ENCODE measurements around the gene WSCD2. TPM values are rescaled to one million over a fixed set of nuclear protein-coding genes. Genes with fewer than 3 reads are reported as not detected.

Gene WSCD2
- total RNA-seq, 1 donor from 2014 or later, result 0.86 TPM

DNA sequence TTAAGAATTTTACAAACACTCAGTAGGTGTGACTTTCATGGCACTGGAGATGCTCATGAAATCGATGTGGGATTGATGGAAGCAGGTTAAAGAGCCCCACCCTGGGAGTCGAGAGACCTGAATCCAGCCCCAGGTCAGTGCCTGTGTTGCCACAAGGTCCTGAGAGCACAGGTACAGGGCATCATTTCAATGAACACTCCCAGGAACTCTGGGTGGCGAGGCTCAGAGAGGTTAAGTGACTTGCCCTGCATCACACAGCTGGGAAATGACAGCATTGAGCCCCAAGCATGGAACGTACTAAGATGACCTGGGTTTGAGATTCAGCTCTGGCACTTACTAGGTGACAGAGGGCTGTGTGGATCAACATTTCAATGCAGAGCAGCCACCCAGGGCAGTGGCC lies 111.8 kb downstream of the WSCD2 start:
- no peak overlapping the region for H3K4me3 Mint-ChIP-seq (ENCODE audit: unreplicated experiment)
- no peaks in the 10 kb centered on the region for H3K9me3 Mint-ChIP-seq (ENCODE audit: unreplicated experiment)
- H3K4me1 Mint-ChIP-seq (ENCODE audit: unreplicated experiment), result peaks cover 1% of the 10 kb centered on the region
- H3K27me3 Mint-ChIP-seq (ENCODE audit: unreplicated experiment), result peaks cover 27% of the 10 kb centered on the region
- TF ChIP-seq CTCF (IDR thresholded peaks at IDR 0.05), result no peak
- DNase-seq (ENCODE audit: extremely low spot score, unreplicated experiment), result no peak
- H3K36me3 Mint-ChIP-seq (ENCODE audit: unreplicated experiment), result no peaks in the 10 kb centered on the region
- no peak overlapping the region for H3K27ac Mint-ChIP-seq (ENCODE audit: unreplicated experiment)

- no peak for DNase-seq (ENCODE audit: extremely low spot score, unreplicated experiment)
- peaks cover 22% of the 10 kb centered on the region for H3K27me3 Mint-ChIP-seq (ENCODE audit: unreplicated experiment)
- no peaks in the 10 kb centered on the region for H3K9me3 Mint-ChIP-seq (ENCODE audit: unreplicated experiment)
- TF ChIP-seq CTCF (IDR thresholded peaks at IDR 0.05), result no peak
- H3K36me3 Mint-ChIP-seq (ENCODE audit: unreplicated experiment), result no peaks in the 10 kb centered on the region
- H3K4me1 Mint-ChIP-seq (ENCODE audit: unreplicated experiment), result no peaks in the 10 kb centered on the region
- no peak overlapping the region for H3K4me3 Mint-ChIP-seq (ENCODE audit: unreplicated experiment)
- H3K27ac Mint-ChIP-seq (ENCODE audit: unreplicated experiment), result no peak overlapping the region
Measured at GRCh38 chr12:108241986-108242703, 113.1 kb downstream of the WSCD2 start.

- H3K27ac Mint-ChIP-seq (ENCODE audit: unreplicated experiment), result no peak overlapping the region
- no peak for TF ChIP-seq CTCF (IDR thresholded peaks at IDR 0.05)
- H3K27me3 Mint-ChIP-seq (ENCODE audit: unreplicated experiment), result peaks cover 10% of the 10 kb centered on the region
- H3K36me3 Mint-ChIP-seq (ENCODE audit: unreplicated experiment), result no peaks in the 10 kb centered on the region
- DNase-seq (ENCODE audit: extremely low spot score, unreplicated experiment), result no peak
- H3K4me1 Mint-ChIP-seq (ENCODE audit: unreplicated experiment), result no peaks in the 10 kb centered on the region
- no peak overlapping the region for H3K4me3 Mint-ChIP-seq (ENCODE audit: unreplicated experiment)
- H3K9me3 Mint-ChIP-seq (ENCODE audit: unreplicated experiment), result no peaks in the 10 kb centered on the region
Measured at GRCh38 chr12:108247130-108247529, 118.0 kb downstream of the WSCD2 start.

GRCh38 chr12:108248011-108248410 lies 118.9 kb downstream of the WSCD2 start:
- Mint-ChIP-seq H3K4me3 (ENCODE audit: unreplicated experiment) (no peak overlapping the region), H3K4me1 (ENCODE audit: unreplicated experiment) (no peaks in the 10 kb centered on the region), H3K9me3 (ENCODE audit: unreplicated experiment) (no peaks in the 10 kb centered on the region), H3K27ac (ENCODE audit: unreplicated experiment) (no peak overlapping the region), H3K36me3 (ENCODE audit: unreplicated experiment) (no peaks in the 10 kb centered on the region), H3K27me3 (ENCODE audit: unreplicated experiment) (peaks cover 12% of the 10 kb centered on the region)
- no peak for DNase-seq (ENCODE audit: extremely low spot score, unreplicated experiment)
- TF ChIP-seq CTCF (IDR thresholded peaks at IDR 0.05), result no peak

GRCh38 chr12:108252523-108252922 lies 123.4 kb downstream of the WSCD2 start:
- Mint-ChIP-seq H3K4me3 (ENCODE audit: unreplicated experiment) (no peak overlapping the region), H3K27ac (ENCODE audit: unreplicated experiment) (no peak overlapping the region), H3K4me1 (ENCODE audit: unreplicated experiment) (no peaks in the 10 kb centered on the region), H3K9me3 (ENCODE audit: unreplicated experiment) (no peaks in the 10 kb centered on the region), H3K27me3 (ENCODE audit: unreplicated experiment) (peaks cover 15% of the 10 kb centered on the region), H3K36me3 (ENCODE audit: unreplicated experiment) (no peaks in the 10 kb centered on the region)
- DNase-seq (ENCODE audit: extremely low spot score, unreplicated experiment), result no peak
- TF ChIP-seq CTCF (IDR thresholded peaks at IDR 0.05), result no peak

Data from osteocyte (in vitro differentiated cells).